Astrocyte (in vitro differentiated cells and primary cell): ENCODE results near the gene KCNQ1. TPM values are rescaled to one million over a fixed set of nuclear protein-coding genes. Genes with fewer than 3 reads are reported as not detected.

Source experiments
- DNase-seq: peaks from one replicate; pipeline ENCODE4 v3.0.0-alpha.2; 2010; ENCODE audit warnings: low read depth
- FAIRE-seq: peaks from 2 replicates; lab custom pipeline; 2011; peaks lifted over from hg19 to GRCh38; lab: Jason Lieb, UNC
- H2AFZ ChIP-seq: 2 replicates; pipeline ENCODE4 v1.6.0; 2012; ENCODE audit warnings: low read depth, low read length, inconsistent platforms
- H3K27ac ChIP-seq: 2 replicates; pipeline ENCODE4 v1.5.1; 2011; ENCODE audit warnings: low read depth, low read length, inconsistent platforms
- H3K27me3 ChIP-seq: 2 replicates; pipeline ENCODE4 v1.6.0; 2011; ENCODE audit warnings: low read length, inconsistent platforms; ENCODE audit not compliant: insufficient read depth
- H3K36me3 ChIP-seq: 2 replicates; pipeline ENCODE4 v1.5.1; 2011; ENCODE audit warnings: low read length, inconsistent platforms; ENCODE audit not compliant: insufficient read depth
- H3K4me1 ChIP-seq: 2 replicates; pipeline ENCODE4 v1.5.1; 2011; ENCODE audit warnings: low read length, inconsistent platforms; ENCODE audit not compliant: insufficient read depth
- H3K4me2 ChIP-seq: 2 replicates; pipeline ENCODE4 v1.6.0; 2012; ENCODE audit warnings: low read length, inconsistent platforms
- H3K4me3 ChIP-seq: 2 replicates; pipeline ENCODE4 v1.5.1; 2011; ENCODE audit warnings: low read depth, mild to moderate bottlenecking, low read length, inconsistent platforms; ENCODE audit not compliant: insufficient read depth
- H3K79me2 ChIP-seq: 2 replicates; pipeline ENCODE4 v1.6.0; 2012; ENCODE audit warnings: mild to moderate bottlenecking, low read length, inconsistent platforms; ENCODE audit not compliant: insufficient read depth
- H3K9ac ChIP-seq: 2 replicates; pipeline ENCODE4 v1.6.0; 2012; ENCODE audit warnings: mild to moderate bottlenecking, low read length, inconsistent platforms
- H3K9me3 ChIP-seq: 2 replicates; pipeline ENCODE4 v1.5.1; 2012; ENCODE audit warnings: low read depth, mild to moderate bottlenecking, low read length, inconsistent platforms; ENCODE audit not compliant: insufficient read depth
- H4K20me1 ChIP-seq: 2 replicates; pipeline ENCODE4 v1.6.0; 2012; ENCODE audit warnings: low read length, inconsistent platforms; ENCODE audit not compliant: insufficient read depth
- H3K27ac Mint-ChIP-seq: one replicate; pipeline ENCODE4 v1.8.0; 2021; ENCODE audit warnings: mild to moderate bottlenecking, mixed read lengths; ENCODE audit not compliant: unreplicated experiment
- H3K27me3 Mint-ChIP-seq: one replicate; pipeline ENCODE4 v1.8.0; 2021; ENCODE audit warnings: low read depth, mixed read lengths; ENCODE audit not compliant: unreplicated experiment
- H3K36me3 Mint-ChIP-seq: one replicate; pipeline ENCODE4 v1.8.0; 2021; ENCODE audit warnings: low read depth, mixed read lengths; ENCODE audit not compliant: unreplicated experiment
- H3K4me1 Mint-ChIP-seq: one replicate; pipeline ENCODE4 v1.8.0; 2021; ENCODE audit warnings: low read depth, mixed read lengths; ENCODE audit not compliant: unreplicated experiment
- H3K4me3 Mint-ChIP-seq: one replicate; pipeline ENCODE4 v1.8.0; 2021; ENCODE audit warnings: mild to moderate bottlenecking, moderate library complexity, mixed read lengths; ENCODE audit not compliant: unreplicated experiment
- H3K9me3 Mint-ChIP-seq: one replicate; pipeline ENCODE4 v1.8.0; 2021; ENCODE audit warnings: mild to moderate bottlenecking, mixed read lengths; ENCODE audit not compliant: unreplicated experiment
- CTCF ChIP-seq: IDR thresholded peaks from 2 replicates; pipeline ENCODE4 v1.5.1; 2011; ENCODE audit warnings: low read depth, mild to moderate bottlenecking, inconsistent platforms, low read length, moderate library complexity; ENCODE audit not compliant: insufficient read depth
- EZH2 ChIP-seq: IDR thresholded peaks from 2 replicates; pipeline ENCODE4 v1.6.1; 2012; ENCODE audit warnings: mild to moderate bottlenecking, low read length, inconsistent platforms; ENCODE audit not compliant: insufficient read depth
- total RNA-seq: library from RNA; stranded (reverse); gene quantifications from 2 replicates; pipeline ENCODE4 v1.2.1, GENCODE V29; 2021

Gene KCNQ1
- total RNA-seq, 1 donor from 2014 or later, result not detected

GRCh38 chr11:2446590-2447252 is 1.9 kb downstream of the KCNQ1 start:
- no peak overlapping the region for H3K4me3 ChIP-seq
- H3K27ac Mint-ChIP-seq, result no peak overlapping the region
- no peak overlapping the region for H3K4me3 Mint-ChIP-seq
- no peak overlapping the region for H2AFZ ChIP-seq
- no peaks in the 10 kb centered on the region for H4K20me1 ChIP-seq
- no peak overlapping the region for H3K4me2 ChIP-seq
- no peak for TF ChIP-seq CTCF
- TF ChIP-seq EZH2, result no peak
- H3K27me3 Mint-ChIP-seq, result peaks cover 72% of the 10 kb centered on the region
- H3K27ac ChIP-seq, result no peak overlapping the region
- no peaks in the 10 kb centered on the region for H3K4me1 Mint-ChIP-seq
- H3K4me1 ChIP-seq, result no peaks in the 10 kb centered on the region
- H3K36me3 Mint-ChIP-seq, result no peaks in the 10 kb centered on the region
- DNase-seq (no peak), FAIRE-seq (no peak)
- H3K9me3 Mint-ChIP-seq, result peaks cover 7% of the 10 kb centered on the region
- H3K36me3 ChIP-seq, result no peaks in the 10 kb centered on the region
- H3K79me2 ChIP-seq, result no peaks in the 10 kb centered on the region
- no peak overlapping the region for H3K9ac ChIP-seq
- H3K9me3 ChIP-seq, result peaks cover 10% of the 10 kb centered on the region
- H3K27me3 ChIP-seq, result peaks cover 25% of the 10 kb centered on the region

- TF ChIP-seq EZH2 (no peak), CTCF (no peak)
- Mint-ChIP-seq H3K9me3 (peaks cover 7% of the 10 kb centered on the region), H3K27me3 (peaks cover 72% of the 10 kb centered on the region), H3K4me3 (no peak overlapping the region), H3K4me1 (no peaks in the 10 kb centered on the region), H3K36me3 (no peaks in the 10 kb centered on the region), H3K27ac (no peak overlapping the region)
- H3K9me3 ChIP-seq, result peaks cover 10% of the 10 kb centered on the region
- H3K4me2 ChIP-seq, result no peak overlapping the region
- no peaks in the 10 kb centered on the region for H3K36me3 ChIP-seq
- no peaks in the 10 kb centered on the region for H4K20me1 ChIP-seq
- no peaks in the 10 kb centered on the region for H3K79me2 ChIP-seq
- H3K9ac ChIP-seq, result no peak overlapping the region
- no peak overlapping the region for H3K27ac ChIP-seq
- FAIRE-seq, result no peak
- H3K4me3 ChIP-seq, result no peak overlapping the region
- H3K4me1 ChIP-seq, result no peaks in the 10 kb centered on the region
- peaks cover 26% of the 10 kb centered on the region for H3K27me3 ChIP-seq
- no peak overlapping the region for H2AFZ ChIP-seq
- no peak for DNase-seq
Measured at GRCh38 chr11:2447253-2447950, 2.6 kb downstream of the KCNQ1 start.
